Measurements from ENCODE around the gene ARFGAP3.
A peak's percentile ranks its signal among the peaks of the same experiment; 100 is the strongest.

Gene ARFGAP3

GRCh38 chr22:42856865-42857704, at the start of gene ARFGAP3:
Gene ARFGAP3 (minus strand): TSS chr22:42857273. CDS start chr22:42857182, 91 bp downstream.
- DNase-seq (ENCODE audit: low spot score) = peak; percentile 88

GRCh38 chr22:42905702-42906183, 48.7 kb upstream of the ARFGAP3 start:
- peak; percentile 43 for DNase-seq (ENCODE audit: low spot score)

GRCh38 chr22:42905217-42905616, 48.1 kb upstream of the ARFGAP3 start:
- DNase-seq (ENCODE audit: low spot score) = peak; percentile 67

GRCh38 chr22:42904050-42904449, 47.0 kb upstream of the ARFGAP3 start:
- no peak for DNase-seq (ENCODE audit: low spot score)

GRCh38 chr22:42902875-42903510, 45.9 kb upstream of the ARFGAP3 start:
- no peak for DNase-seq (ENCODE audit: low spot score)

GRCh38 chr22:42901790-42902508, 44.9 kb upstream of the ARFGAP3 start:
- DNase-seq (ENCODE audit: low spot score) = peak; percentile 56

GRCh38 chr22:42897960-42898359, 40.9 kb upstream of the ARFGAP3 start:
- no peak for DNase-seq (ENCODE audit: low spot score)

- DNase-seq (ENCODE audit: low spot score) = peak; percentile 79
Observed at GRCh38 chr22:42895541-42895981, 38.5 kb upstream of the ARFGAP3 start.

GRCh38 chr22:42895087-42895486, 38.0 kb upstream of the ARFGAP3 start:
- peak; percentile 49 for DNase-seq (ENCODE audit: low spot score)

- DNase-seq (ENCODE audit: low spot score) = no peak
Observed at GRCh38 chr22:42893371-42894150, 36.5 kb upstream of the ARFGAP3 start.

GRCh38 chr22:42892571-42893316, 35.7 kb upstream of the ARFGAP3 start:
- no peak for DNase-seq (ENCODE audit: low spot score)

GRCh38 chr22:42892156-42892555, 35.1 kb upstream of the ARFGAP3 start:
- DNase-seq (ENCODE audit: low spot score) = no peak

- no peak for DNase-seq (ENCODE audit: low spot score)
Observed at GRCh38 chr22:42891696-42892095, 34.6 kb upstream of the ARFGAP3 start.

- no peak for DNase-seq (ENCODE audit: low spot score)
Observed at GRCh38 chr22:42891008-42891407, 33.9 kb upstream of the ARFGAP3 start.

GRCh38 chr22:42889304-42889703, 32.2 kb upstream of the ARFGAP3 start:
- DNase-seq (ENCODE audit: low spot score) = no peak

GRCh38 chr22:42887523-42888507, 30.7 kb upstream of the ARFGAP3 start:
- no peak for DNase-seq (ENCODE audit: low spot score)

GRCh38 chr22:42887120-42887519, 30.0 kb upstream of the ARFGAP3 start:
- no peak for DNase-seq (ENCODE audit: low spot score)

- DNase-seq (ENCODE audit: low spot score) = no peak
Observed at GRCh38 chr22:42885446-42885845, 28.4 kb upstream of the ARFGAP3 start.

- no peak for DNase-seq (ENCODE audit: low spot score)
Observed at GRCh38 chr22:42884616-42885375, 27.7 kb upstream of the ARFGAP3 start.

All from cerebellar cortex (tissue), 1 donor.